H1 (cell line): ENCODE results near the gene AMT. TPM values are rescaled to one million over a fixed set of nuclear protein-coding genes. Genes with fewer than 3 reads are reported as not detected.
A peak's percentile ranks its signal among the peaks of the same experiment; 100 is the strongest.

ENCODE experiments used
- CTCF ChIA-PET: fragments of 300-600 bp; sonication (Branson Sonifier 250); formaldehyde crosslinking; loops from one replicate; lab custom pipeline; 2021; ENCODE audit not compliant: partially characterized antibody; lab: Charles Lee
- POLR2A ChIA-PET: fragments of 300-600 bp; sonication (Branson Sonifier 250); formaldehyde crosslinking; loops from one replicate; lab custom pipeline; 2021; ENCODE audit warnings: inconsistent platforms; ENCODE audit not compliant: partially characterized antibody; lab: Charles Lee
- DNase-seq, 2 experiments: peaks; one replicate each; pipeline versions ENCODE4 v3.0.0 to v3.0.0-alpha.2; 2010 to 2022; ENCODE audit warnings: low spot score in 2 of 2, low read depth in 1 of 2, mixed read lengths in 1 of 2
- FAIRE-seq: peaks from 2 replicates; lab custom pipeline; 2011; peaks lifted over from hg19 to GRCh38; lab: Jason Lieb, UNC
- H2AFZ ChIP-seq: 2 replicates; pipeline ENCODE4 v1.8.1; 2012; ENCODE audit warnings: low read length, inconsistent platforms
- H2AK5ac ChIP-seq: 2 replicates; pipeline ENCODE4 v1.6.1; 2013; ENCODE audit warnings: low read depth, low read length
- H2BK120ac ChIP-seq: replicated peaks from 2 replicates; pipeline ENCODE3; 2013; ENCODE audit warnings: low read depth, low read length, inconsistent platforms
- H2BK12ac ChIP-seq: 2 replicates; pipeline ENCODE4 v1.6.1; 2013; ENCODE audit warnings: low read depth, low read length
- H2BK15ac ChIP-seq: 2 replicates; pipeline ENCODE4 v1.6.1; 2013; ENCODE audit warnings: low read length
- H2BK20ac ChIP-seq: 2 replicates; pipeline ENCODE4 v1.6.1; 2013; ENCODE audit warnings: low read length
- H2BK5ac ChIP-seq: 2 replicates; pipeline ENCODE4 v1.6.1; 2013; ENCODE audit warnings: low read depth, low read length
- H3K14ac ChIP-seq: 2 replicates; pipeline ENCODE4 v1.6.1; 2013; ENCODE audit warnings: inconsistent platforms; ENCODE audit not compliant: insufficient read length
- H3K18ac ChIP-seq: 2 replicates; pipeline ENCODE4 v1.6.1; 2013; ENCODE audit warnings: low read length; ENCODE audit errors: extremely low read depth
- H3K23ac ChIP-seq: 2 replicates; pipeline ENCODE4 v1.6.1; 2013; ENCODE audit warnings: inconsistent platforms; ENCODE audit not compliant: insufficient read length
- H3K23me2 ChIP-seq: 2 replicates; pipeline ENCODE4 v1.6.1; 2013; ENCODE audit warnings: low read depth, low read length
- H3K27ac ChIP-seq: 2 replicates; pipeline ENCODE4 v1.6.1; 2011; ENCODE audit warnings: low read depth, low read length, inconsistent platforms
- H3K27me3 ChIP-seq, 4 experiments: replicated peaks in 1 of 4; 1 replicate in 1 of 4; 2 replicates in 3 of 4; pipeline versions ENCODE4 v1.6.1 to v1.8.1; 2011 to 2013; ENCODE audit warnings: low read length in 3 of 4, mild to moderate bottlenecking in 3 of 4, inconsistent platforms in 2 of 4, mixed read lengths in 2 of 4, moderate library complexity in 1 of 4; ENCODE audit not compliant: control insufficient read depth in 3 of 4, insufficient read depth in 3 of 4; ENCODE audit errors: extremely low read depth in 1 of 4
- H3K36me3 ChIP-seq, 4 experiments: 2 replicates each; pipeline versions ENCODE4 v1.6.1 to v1.8.1; 2011 to 2013; ENCODE audit warnings: mild to moderate bottlenecking in 4 of 4, low read length in 3 of 4, moderate library complexity in 2 of 4, control low read depth in 1 of 4, inconsistent platforms in 1 of 4; ENCODE audit not compliant: insufficient read depth in 4 of 4, control insufficient read depth in 2 of 4
- H3K4ac ChIP-seq: replicated peaks from 2 replicates; pipeline ENCODE3; 2013; ENCODE audit warnings: low read length, low read depth, mixed read lengths, inconsistent platforms; ENCODE audit not compliant: insufficient read length
- H3K4me1 ChIP-seq, 4 experiments: replicated peaks in 1 of 4; 1 replicate in 1 of 4; 2 replicates in 3 of 4; pipeline versions ENCODE4 v1.6.1 to v1.8.1; 2011 to 2013; ENCODE audit warnings: low read length in 3 of 4, inconsistent platforms in 2 of 4, mixed read lengths in 1 of 4; ENCODE audit not compliant: insufficient read depth in 4 of 4, control insufficient read depth in 3 of 4
- H3K4me2 ChIP-seq, 2 experiments: 2 replicates each; pipeline versions ENCODE4 v1.6.1 to v1.8.1; 2011 to 2013; ENCODE audit warnings: low read depth in 2 of 2, low read length in 2 of 2, control low read depth in 1 of 2, inconsistent platforms in 1 of 2, mild to moderate bottlenecking in 1 of 2; ENCODE audit not compliant: insufficient read depth in 1 of 2
- H3K4me3 ChIP-seq, 4 experiments: fragments of 200-600, 300-600 bp in 1 of 4; sonication (generic), shearing (Covaris generic), sonication (Bioruptor Twin) in 1 of 4; 2 replicates each; pipeline versions ENCODE4 v1.5.1 to v1.8.1; 2011 to 2016; ENCODE audit warnings: low read length in 4 of 4, low read depth in 3 of 4, control low read depth in 2 of 4, inconsistent platforms in 2 of 4, mild to moderate bottlenecking in 2 of 4, mixed read lengths in 1 of 4, moderate library complexity in 1 of 4; ENCODE audit not compliant: insufficient read depth in 2 of 4; ENCODE audit errors: extremely low read depth in 1 of 4
- H3K56ac ChIP-seq: replicated peaks from 2 replicates; pipeline ENCODE3; 2013; ENCODE audit warnings: low read depth, mild to moderate bottlenecking, mixed read lengths, low read length, inconsistent platforms; ENCODE audit not compliant: insufficient read length
- H3K79me1 ChIP-seq: 2 replicates; pipeline ENCODE4 v1.6.1; 2013; ENCODE audit warnings: low read depth, low read length, control low read depth
- H3K79me2 ChIP-seq, 2 experiments: 2 replicates each; pipeline versions ENCODE4 v1.6.1 to v1.8.1; 2012 to 2013; ENCODE audit warnings: low read length in 2 of 2, mild to moderate bottlenecking in 2 of 2, inconsistent platforms in 1 of 2; ENCODE audit not compliant: insufficient read depth in 2 of 2, control insufficient read depth in 1 of 2
- H3K9ac ChIP-seq, 4 experiments: replicated peaks in 1 of 4; 1 replicate in 1 of 4; 2 replicates in 3 of 4; pipeline versions ENCODE4 v1.6.1 to v1.8.1; 2011 to 2013; ENCODE audit warnings: low read depth in 3 of 4, low read length in 3 of 4, control low read depth in 2 of 4, mild to moderate bottlenecking in 2 of 4, moderate library complexity in 2 of 4, inconsistent platforms in 1 of 4; ENCODE audit errors: extremely low read depth in 1 of 4
- H3K9me3 ChIP-seq, 2 experiments: 2 replicates each; pipeline versions ENCODE4 v1.6.1 to v1.8.1; 2012 to 2013; ENCODE audit warnings: mild to moderate bottlenecking in 2 of 2, moderate library complexity in 2 of 2, control low read depth in 1 of 2, inconsistent platforms in 1 of 2, low read depth in 1 of 2, low read length in 1 of 2, mixed read lengths in 1 of 2; ENCODE audit not compliant: insufficient read depth in 2 of 2
- H4K20me1 ChIP-seq, 2 experiments: replicated peaks in 1 of 2; 2 replicates each; pipeline versions ENCODE3 to v1.8.1; 2011 to 2013; ENCODE audit warnings: inconsistent platforms in 2 of 2, low read length in 2 of 2, mild to moderate bottlenecking in 1 of 2; ENCODE audit not compliant: insufficient read depth in 2 of 2, control insufficient read depth in 1 of 2
- H4K5ac ChIP-seq: 2 replicates; pipeline ENCODE4 v1.6.1; 2013; ENCODE audit warnings: low read length, low read depth, mixed read lengths, inconsistent platforms; ENCODE audit not compliant: insufficient read length
- H4K8ac ChIP-seq: 2 replicates; pipeline ENCODE4 v1.8.0; 2013; ENCODE audit warnings: mild to moderate bottlenecking, moderate library complexity, low read length, inconsistent platforms; ENCODE audit not compliant: insufficient read depth; ENCODE audit errors: extremely low read depth
- H4K91ac ChIP-seq: replicated peaks from 2 replicates; pipeline ENCODE3; 2013; ENCODE audit warnings: low read length, mixed read lengths, inconsistent platforms; ENCODE audit not compliant: insufficient read length
- ASH2L ChIP-seq: fragments of 200-600, 300-600 bp; sonication (generic); IDR thresholded peaks from one replicate; pipeline ENCODE4 v1.7.1; 2017; ENCODE audit warnings: low read length
- HDAC2 ChIP-seq, 2 experiments: fragments of 300-600 bp in 1 of 2; sonication (generic) in 1 of 2; IDR thresholded peaks; 2 replicates each; pipeline ENCODE4 v1.6.1; 2011 to 2012; ENCODE audit warnings: low read depth in 2 of 2, low read length in 2 of 2, mild to moderate bottlenecking in 2 of 2, moderate library complexity in 2 of 2, borderline replicate concordance in 1 of 2, inconsistent platforms in 1 of 2
- HDAC6 ChIP-seq: IDR thresholded peaks from one replicate; pipeline ENCODE4 v1.7.1; 2012; ENCODE audit warnings: low read depth, mild to moderate bottlenecking, inconsistent platforms, low read length, moderate library complexity
- JUN ChIP-seq: IDR thresholded peaks from 2 replicates; pipeline ENCODE4 v1.6.1; 2011; ENCODE audit warnings: low read depth, mild to moderate bottlenecking, improper control_type of control experiment, low read length
- POU5F1 ChIP-seq: IDR thresholded peaks from 2 replicates; pipeline ENCODE4 v1.6.1; 2011; ENCODE audit warnings: low read depth, mild to moderate bottlenecking, low read length, moderate library complexity
- SAP30 ChIP-seq: fragments of 300-600 bp; sonication (generic); IDR thresholded peaks from 2 replicates; pipeline ENCODE4 v1.7.1; 2012; ENCODE audit warnings: low read length, moderate library complexity, mild to moderate bottlenecking, inconsistent platforms; ENCODE audit not compliant: insufficient read depth, insufficient replicate concordance
- YY1 ChIP-seq: IDR thresholded peaks from 2 replicates; pipeline ENCODE4 v1.6.1; 2011; ENCODE audit warnings: low read depth, mild to moderate bottlenecking, low read length
- WGBS, 2 experiments: shearing (Covaris generic) in 1 of 2; methylation state at CpG; one replicate each; pipeline versions ENCODE4 v1.1.6 to v1.1.7; 2013 to 2015; ENCODE audit warnings: low lambda C conversion rate in 2 of 2, mixed read lengths in 2 of 2, inconsistent platforms in 1 of 2, low coverage in 1 of 2, missing lambda C conversion rate in 1 of 2; ENCODE audit not compliant: insufficient replicate concordance in 2 of 2, insufficient coverage in 1 of 2, insufficient read length in 1 of 2; ENCODE audit errors: extremely low coverage in 1 of 2, missing lambda C conversion rate in 1 of 2; 5-methylcytosine and 5-hydroxymethylcytosine counted together
- polyA plus RNA-seq, 7 experiments: library from polyadenylated mRNA; depleted of rRNA in 3 of 7; stranded (reverse) in 5 of 7; unstranded in 2 of 7; fragments of >200 nt in 5 of 7; fragments of 200-250 nt in 2 of 7; gene quantifications; 1 replicate in 5 of 7; 2 replicates in 1 of 7; 4 replicates in 1 of 7; pipeline versions ENCODE4 v1.2.1 to v1.2.3, GENCODE V29; 2011 to 2013; ENCODE audit warnings: missing spikeins in 2 of 7, mixed read lengths in 2 of 7
- total RNA-seq: library from RNA; stranded (reverse); fragmentation: NEBNext Ultra II Directional; extraction: Animal tissue kit (Norgen Biotek cat#: 25700); gene quantifications from 2 replicates; pipeline ENCODE4 v1.2.1, GENCODE V29; 2021

AMT gene
- total and polyA plus RNA-seq, 2 of the 8 experiments (the other 6 are each of a cell fraction or from before 2014, with no cell fraction given) = 46.5 to 92.4 TPM

DNA sequence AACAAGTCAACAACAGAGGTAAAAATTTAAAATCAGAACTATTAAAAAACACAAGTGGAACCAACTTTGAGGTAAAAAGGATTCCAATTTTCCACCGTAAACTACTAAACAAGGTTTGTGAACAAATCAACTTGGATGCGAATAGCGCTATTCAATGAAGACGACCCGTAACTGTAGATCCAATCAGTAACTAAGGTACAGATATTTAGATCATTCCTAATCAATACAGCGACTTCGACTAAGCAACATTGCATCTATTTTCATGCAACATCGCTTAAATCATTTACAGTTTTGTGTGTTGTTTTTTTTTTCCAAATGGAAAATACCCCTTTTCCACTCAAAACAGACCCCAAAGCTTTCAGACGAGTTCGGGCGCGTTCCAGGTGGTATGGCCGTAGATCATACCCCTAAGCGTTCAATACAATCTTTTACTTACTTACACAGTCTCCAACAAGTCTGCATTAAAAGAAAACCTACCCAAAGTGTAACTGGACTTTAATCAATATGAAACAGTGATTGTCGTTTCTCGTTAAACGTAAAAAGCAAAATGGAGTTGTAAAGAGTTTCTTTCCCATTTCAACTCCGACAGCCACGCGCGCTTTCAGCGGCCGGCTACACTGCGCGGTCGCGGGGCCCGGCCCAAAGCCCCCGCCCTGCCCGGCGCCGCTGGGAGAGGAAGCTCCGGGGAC is 11.3 kb downstream of the AMT start:
- H3K9me3 ChIP-seq = no peaks in the 10 kb centered on the region
- peaks cover 18 to 21% of the 10 kb centered on the region in 2 experiments for H4K20me1 ChIP-seq
- no peak overlapping the region for H3K14ac ChIP-seq
- peak overlapping the region; percentile 28 for H3K56ac ChIP-seq
- H3K4me3 ChIP-seq = peak overlapping the region; percentile 76 to 99 (median 90)
- peaks cover 16% of the 10 kb centered on the region for H3K23me2 ChIP-seq
- peak overlapping the region; percentile 86; the same call in 1 of the 2 replicates for H3K27ac ChIP-seq
- H3K4me1 ChIP-seq = peaks cover 0 to 11% (median 8%) of the 10 kb centered on the region in 4 experiments; a peak in 5 of 7 replicates
- peak overlapping the region; percentile 81 to 92 (median 92) for H3K9ac ChIP-seq
- H4K8ac ChIP-seq = peak overlapping the region; percentile 97
- ChIA-PET POLR2A (interaction anchor here (0.6 to 4.2 kb wide), 18 partner anchors 8 to 389 kb away, joined by 3 to 57 read pairs (median 10); partner anchors contain the start of genes AMT, DAG1, GPX1 and NDUFAF3), CTCF (no interaction called here)
- no peak overlapping the region for H2BK120ac ChIP-seq
- H2BK12ac ChIP-seq = no peak overlapping the region
- peaks cover 36 to 54% of the 10 kb centered on the region in 2 experiments for H3K79me2 ChIP-seq
- FAIRE-seq = no peak
- no peaks in the 10 kb centered on the region; a peak in 1 of 8 replicates for H3K36me3 ChIP-seq
- H4K5ac ChIP-seq = no peak overlapping the region
- no peak overlapping the region for H2BK15ac ChIP-seq
- H4K91ac ChIP-seq = no peak overlapping the region
- no peak overlapping the region for H3K4ac ChIP-seq
- no peaks in the 10 kb centered on the region for H3K27me3 ChIP-seq
- no peak for DNase-seq
- H3K79me1 ChIP-seq = peaks cover 15% of the 10 kb centered on the region
- no peak overlapping the region for H2AFZ ChIP-seq
- WGBS, 2 experiments = 3% methylated on average over 33 of the region's 33 CpGs; no CpG with 5 or more reads in 1 of the 2 experiments
- H2AK5ac ChIP-seq = no peak overlapping the region
- no peak overlapping the region for H2BK5ac ChIP-seq
- no peak overlapping the region for H3K23ac ChIP-seq
- no peak overlapping the region for H2BK20ac ChIP-seq
- peak overlapping the region; percentile 80 to 93 for H3K4me2 ChIP-seq
- 0 out of 2 replicates have a peak overlapping the region, but pooled peaks have one; percentile 19 for H3K18ac ChIP-seq
- TF ChIP-seq POU5F1 (no peak), HDAC6 (no peak), HDAC2 (IDR thresholded peaks at IDR 0.05; ENCODE audit: borderline replicate concordance in 1 of 2, low read depth in 2 of 2, low read length in 2 of 2) (0 out of 4 replicates have a peak, but pooled peaks of 1 of the 2 experiments have one; percentile 11), JUN (no peak), ASH2L (peak; percentile 67), SAP30 (peak; percentile 38), YY1 (no peak)
